Osteoblast (primary cell): Measurements from ENCODE around the gene ZNF670. TPM values are rescaled to one million over a fixed set of nuclear protein-coding genes. Genes with fewer than 3 reads are reported as not detected.

Source experiments
- DNase-seq: peaks from one replicate; pipeline ENCODE4 v3.0.0; 2011; ENCODE audit warnings: low spot score, mixed read lengths; ENCODE audit not compliant: insufficient read length; ENCODE audit errors: missing footprints
- H2AFZ ChIP-seq: 2 replicates; pipeline ENCODE4 v1.6.0; 2011; ENCODE audit warnings: mild to moderate bottlenecking, low read length
- H3K27ac ChIP-seq: 2 replicates; pipeline ENCODE4 v1.5.1; 2011; ENCODE audit warnings: mild to moderate bottlenecking, low read depth, low read length, moderate library complexity
- H3K27me3 ChIP-seq: 2 replicates; pipeline ENCODE4 v1.6.0; 2012; ENCODE audit warnings: mild to moderate bottlenecking, control low read depth, inconsistent platforms, low read length, moderate library complexity; ENCODE audit not compliant: insufficient read depth
- H3K36me3 ChIP-seq: 2 replicates; pipeline ENCODE4 v1.5.1; 2011; ENCODE audit warnings: mild to moderate bottlenecking, low read length, control low read depth, moderate library complexity; ENCODE audit not compliant: insufficient read depth
- H3K4me1 ChIP-seq: 2 replicates; pipeline ENCODE4 v1.5.1; 2011; ENCODE audit warnings: mild to moderate bottlenecking, low read length, control low read depth, moderate library complexity; ENCODE audit not compliant: insufficient read depth
- H3K4me2 ChIP-seq: 2 replicates; pipeline ENCODE4 v1.6.0; 2011; ENCODE audit warnings: mild to moderate bottlenecking, low read length; ENCODE audit not compliant: insufficient read depth
- H3K4me3 ChIP-seq: fragments of 200-600 bp; sonication (generic); 3 replicates; pipeline ENCODE4 v1.5.1; 2012; ENCODE audit warnings: mild to moderate bottlenecking, low read length, inconsistent platforms; ENCODE audit not compliant: insufficient read depth
- H3K79me2 ChIP-seq: 2 replicates; pipeline ENCODE4 v1.6.0; 2012; ENCODE audit warnings: mild to moderate bottlenecking, low read length, control low read depth, inconsistent platforms; ENCODE audit not compliant: insufficient read depth
- H3K9me3 ChIP-seq: 2 replicates; pipeline ENCODE4 v1.5.1; 2011; ENCODE audit warnings: low read depth, low read length, control low read depth
- H4K20me1 ChIP-seq: 2 replicates; pipeline ENCODE4 v1.6.0; 2012; ENCODE audit warnings: mild to moderate bottlenecking, low read length, control low read depth; ENCODE audit not compliant: insufficient read depth
- CTCF ChIP-seq: IDR thresholded peaks from 2 replicates; pipeline ENCODE4 v1.5.1; 2011; ENCODE audit warnings: mild to moderate bottlenecking, low read depth, low read length, moderate library complexity; ENCODE audit errors: extremely low read depth
- total RNA-seq: library from RNA; depleted of rRNA; stranded (reverse); fragments of >200 nt; gene quantifications from 2 replicates; pipeline ENCODE4 v1.2.3, GENCODE V29; 2012

The ZNF670 gene
- total RNA-seq, 1 donor, result 2.9 TPM

GRCh38 chr1:247060771-247061170, 17.8 kb downstream of the ZNF670 start:
- no peaks in the 10 kb centered on the region for H3K9me3 ChIP-seq
- no peak overlapping the region for H3K27ac ChIP-seq
- no peak overlapping the region for H2AFZ ChIP-seq
- no peak overlapping the region for H3K4me3 ChIP-seq
- DNase-seq, result no peak
- H3K4me1 ChIP-seq, result no peaks in the 10 kb centered on the region
- H3K27me3 ChIP-seq, result no peaks in the 10 kb centered on the region
- no peak overlapping the region for H3K4me2 ChIP-seq
- peaks cover 11% of the 10 kb centered on the region for H3K79me2 ChIP-seq
- no peak for TF ChIP-seq CTCF
- peaks cover 3% of the 10 kb centered on the region for H4K20me1 ChIP-seq
- no peaks in the 10 kb centered on the region for H3K36me3 ChIP-seq

- no peaks in the 10 kb centered on the region for H3K9me3 ChIP-seq
- no peak for DNase-seq
- peaks cover 11% of the 10 kb centered on the region for H3K79me2 ChIP-seq
These were observed 22.5 kb downstream of the ZNF670 start for GRCh38 chr1:247056071-247056470.

GRCh38 chr1:247054992-247055415, 23.6 kb downstream of the ZNF670 start:
- H3K4me2 ChIP-seq, result no peak overlapping the region
- no peaks in the 10 kb centered on the region for H3K27me3 ChIP-seq
- H3K9me3 ChIP-seq, result no peaks in the 10 kb centered on the region
- H3K27ac ChIP-seq, result no peak overlapping the region
- peaks cover 11% of the 10 kb centered on the region for H3K79me2 ChIP-seq
- no peaks in the 10 kb centered on the region for H4K20me1 ChIP-seq
- H2AFZ ChIP-seq, result peak overlapping the region; percentile 31
- no peaks in the 10 kb centered on the region for H3K4me1 ChIP-seq
- TF ChIP-seq CTCF, result no peak
- peak overlapping the region; percentile 16 for H3K4me3 ChIP-seq
- DNase-seq, result no peak
- no peaks in the 10 kb centered on the region for H3K36me3 ChIP-seq

More at GRCh38 chr1:247056071-247056470, 22.5 kb downstream of the ZNF670 start:
- H4K20me1 ChIP-seq, result no peaks in the 10 kb centered on the region
- no peak overlapping the region for H2AFZ ChIP-seq
- H3K27me3 ChIP-seq, result no peaks in the 10 kb centered on the region
- H3K4me3 ChIP-seq, result no peak overlapping the region
- no peaks in the 10 kb centered on the region for H3K4me1 ChIP-seq
- H3K4me2 ChIP-seq, result no peak overlapping the region
- H3K36me3 ChIP-seq, result no peaks in the 10 kb centered on the region
- no peak for TF ChIP-seq CTCF
- no peak overlapping the region for H3K27ac ChIP-seq

- Histone ChIP-seq H3K4me2 (no peak overlapping the region), H3K4me1 (no peaks in the 10 kb centered on the region), H4K20me1 (no peaks in the 10 kb centered on the region), H3K9me3 (peaks cover 11% of the 10 kb centered on the region), H2AFZ (no peak overlapping the region), H3K4me3 (no peak overlapping the region), H3K27ac (no peak overlapping the region), H3K36me3 (no peaks in the 10 kb centered on the region), H3K79me2 (no peaks in the 10 kb centered on the region), H3K27me3 (no peaks in the 10 kb centered on the region)
- TF ChIP-seq CTCF, result no peak
- DNase-seq, result no peak
These were observed 30.9 kb downstream of the ZNF670 start for GRCh38 chr1:247047702-247048101.
